Lower leg skin (tissue), 3 donors: ENCODE measurements around the gene UBLCP1.

ENCODE experiments used
- CTCF ChIP-seq, 3 donors: fragments of 450-650 bp; IDR thresholded peaks; one replicate each; pipeline ENCODE4 v1.5.1; 2016; ENCODE audit warnings: antibody characterized with exemption in 3 of 3, mild to moderate bottlenecking in 3 of 3, moderate library complexity in 2 of 3
- POLR2A ChIP-seq, 2 donors: fragments of 450-650 bp; IDR thresholded peaks; one replicate each; pipeline ENCODE4 v1.6.1; 2016 to 2017; ENCODE audit warnings: antibody characterized with exemption in 2 of 2, mild to moderate bottlenecking in 1 of 2, moderate library complexity in 1 of 2

DNA sequence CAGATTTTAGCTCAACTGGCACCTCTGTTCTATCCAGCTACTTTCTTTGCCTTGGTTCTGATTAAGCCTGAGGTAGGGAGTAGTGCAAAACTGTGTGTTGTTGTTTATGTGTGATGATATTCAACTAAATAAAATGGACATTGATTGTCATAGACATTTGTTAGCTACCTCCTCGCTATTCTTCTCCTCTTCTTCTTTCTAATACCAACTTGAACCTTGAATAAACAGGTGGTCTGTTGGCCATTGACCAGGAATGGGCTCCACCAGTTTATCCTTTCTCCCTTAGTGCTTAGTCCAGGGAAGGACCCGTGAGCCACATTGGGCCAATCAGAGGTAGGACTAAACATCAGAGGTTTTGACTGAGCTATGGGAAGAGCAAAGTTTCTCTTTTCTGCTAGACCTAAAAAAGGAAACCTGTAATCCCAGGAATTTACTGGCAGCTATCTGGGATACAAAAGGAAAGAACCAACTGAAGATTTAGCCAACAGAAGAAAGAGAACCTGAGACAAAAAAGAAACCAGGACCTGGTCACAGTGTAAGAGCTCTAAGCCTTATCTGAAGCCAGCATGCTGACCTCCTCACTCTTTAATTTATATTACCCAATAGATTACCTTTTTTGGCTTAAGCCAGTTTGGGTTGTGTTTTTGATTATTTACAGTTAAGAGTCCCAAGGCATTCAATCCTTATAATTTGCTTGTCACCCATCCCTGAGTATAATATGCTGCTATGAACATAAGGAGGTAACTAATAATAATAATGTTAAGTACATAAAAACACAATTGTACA lies 48.4 kb upstream of the UBLCP1 start:
- no peak for TF ChIP-seq CTCF (IDR thresholded peaks at IDR 0.05)
- no peak for TF ChIP-seq POLR2A (IDR thresholded peaks at IDR 0.05)
